Measurements from ENCODE around the gene FOXR1.
"Not testable (repeated sequence)": the region's sequence is repeated elsewhere in the genome, so short reads cannot be mapped to it uniquely, and the experiment has no call there.

The FOXR1 gene

GRCh38 chr11:118998388-118998717 is 26.8 kb downstream of the FOXR1 start:
- no peak for DNase-seq

DNA sequence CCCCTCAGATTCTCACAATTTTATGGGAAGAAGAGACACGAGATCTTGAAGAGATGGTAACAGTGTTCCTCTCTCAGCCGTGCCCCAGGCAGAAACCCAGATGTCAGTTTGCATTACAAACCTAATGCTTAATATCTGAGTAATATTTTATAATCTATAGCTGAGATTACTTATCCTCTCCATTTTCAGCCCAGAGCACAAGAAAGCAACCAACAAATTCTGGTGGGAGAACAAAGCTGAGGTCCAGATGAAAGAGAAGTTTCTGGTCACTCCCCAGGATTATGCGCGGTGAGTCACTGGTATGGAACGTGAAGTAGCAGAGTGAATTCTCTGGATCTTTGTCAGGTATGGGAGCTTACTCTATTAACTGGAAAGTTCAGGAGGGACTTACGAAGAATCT is 27.3 kb downstream of the FOXR1 start:
- no peak for DNase-seq

DNA sequence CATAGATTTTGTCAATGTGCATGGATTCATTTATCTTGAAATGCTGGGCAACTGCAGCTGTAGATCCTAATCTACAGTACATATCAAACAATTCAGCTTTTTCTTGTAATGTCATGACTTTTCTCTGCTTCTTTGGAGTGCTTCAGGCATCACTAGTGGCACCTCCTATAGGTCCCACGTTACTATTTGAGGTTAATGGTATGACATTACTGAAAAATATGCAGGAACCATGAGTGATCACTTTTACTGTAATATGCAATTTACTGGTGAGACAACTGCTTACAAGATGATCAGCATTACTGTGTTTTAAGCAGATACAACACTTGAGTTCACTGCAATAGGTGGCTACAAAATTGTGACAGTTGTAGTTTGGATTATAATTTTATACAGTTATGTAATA is 29.3 kb downstream of the FOXR1 start:
- DNase-seq, result no peak

- no peak for DNase-seq
These were observed 35.1 kb downstream of the FOXR1 start for GRCh38 chr11:119006656-119007055.

DNA sequence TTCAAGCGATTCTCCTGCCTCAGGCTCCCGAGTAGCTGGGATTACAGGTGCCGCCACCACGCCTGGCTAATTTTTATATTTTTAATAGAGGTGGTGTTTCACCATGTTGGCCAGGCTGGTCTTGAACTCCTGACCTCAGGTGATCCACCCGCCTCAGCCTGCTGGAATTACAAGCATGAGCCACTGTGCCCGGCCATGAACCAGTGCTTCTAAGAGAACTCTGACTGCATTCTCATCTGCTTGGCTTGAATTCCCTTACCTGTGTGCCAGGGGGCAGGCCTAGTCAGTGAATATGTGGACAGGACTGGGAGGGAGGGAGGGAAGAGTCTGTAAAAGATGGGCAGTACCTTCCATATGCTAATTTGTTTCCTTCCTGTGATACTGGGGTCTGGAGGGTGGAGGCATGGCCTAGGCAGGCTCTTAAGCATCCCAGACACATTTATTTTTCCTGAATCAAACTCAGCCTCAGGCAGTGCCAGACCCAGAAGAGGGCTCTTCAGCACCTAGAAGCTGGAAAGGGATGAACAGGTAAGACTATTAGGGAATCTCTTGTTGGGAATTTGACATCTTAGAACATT is 40.0 kb downstream of the FOXR1 start:
- no peak for DNase-seq

GRCh38 chr11:119012629-119013170 is 41.1 kb downstream of the FOXR1 start:
- no peak for DNase-seq

DNA sequence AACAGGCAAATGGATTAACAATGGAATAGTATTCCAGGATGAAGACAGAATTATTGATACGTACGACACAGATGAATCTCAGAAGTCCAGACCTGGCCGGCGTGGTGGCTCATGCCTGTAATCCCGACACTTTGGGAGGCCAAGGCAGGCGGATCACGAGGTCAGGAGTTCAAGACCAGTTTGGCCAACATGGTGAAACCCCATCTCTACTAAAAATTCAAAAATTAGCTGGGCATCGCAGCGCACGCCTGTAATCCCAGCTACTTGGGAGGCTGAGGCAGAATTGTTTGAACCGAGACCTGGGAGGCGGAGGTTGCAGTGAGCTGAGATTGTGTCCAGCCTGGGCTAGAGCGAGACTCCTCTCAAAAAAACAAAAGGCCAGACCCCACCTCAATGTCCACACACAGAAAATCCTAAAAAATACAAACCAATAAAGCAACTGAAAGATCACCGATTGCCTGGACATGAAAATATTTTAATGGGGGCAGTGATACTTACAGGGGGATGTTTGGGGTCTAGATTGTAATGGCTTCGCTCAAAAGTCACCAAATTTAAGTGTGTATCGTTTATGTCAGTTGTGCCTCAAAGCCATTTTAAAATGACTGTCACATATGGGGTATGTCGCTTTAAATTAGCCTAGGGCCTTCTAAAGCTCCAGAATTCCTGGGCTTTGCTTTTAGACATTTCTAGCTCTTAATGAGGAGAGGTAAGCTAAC is 42.8 kb downstream of the FOXR1 start:
- DNase-seq, result no peak

DNA sequence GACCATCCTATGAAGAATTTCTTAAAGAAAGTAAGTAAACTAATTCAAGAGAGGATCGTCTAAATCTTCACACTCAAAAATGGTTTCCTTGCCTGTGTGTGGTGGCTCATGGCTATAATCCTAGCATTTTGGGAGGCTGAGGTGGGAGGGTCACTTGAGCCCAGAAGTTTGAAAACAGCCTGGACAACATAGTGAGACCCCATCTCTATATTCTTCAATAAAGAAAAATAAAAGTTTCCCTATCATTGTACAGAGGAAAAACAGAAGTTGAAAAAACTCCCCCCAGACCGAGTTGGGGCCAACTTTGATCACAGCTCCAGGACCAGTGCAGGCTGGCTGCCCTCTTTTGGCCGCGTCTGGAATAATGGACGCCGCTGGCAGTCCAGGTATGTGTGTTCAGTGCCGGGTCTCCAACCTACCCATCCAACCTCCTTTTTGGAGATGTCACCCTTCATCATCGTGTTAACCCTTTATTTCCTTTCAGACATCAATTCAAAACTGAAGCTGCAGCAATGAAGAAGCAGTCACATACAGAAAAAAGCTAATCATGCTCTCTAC is 43.6 kb downstream of the FOXR1 start:
- DNase-seq, result no peak

- no peak for DNase-seq
These were observed 44.9 kb downstream of the FOXR1 start for GRCh38 chr11:119016216-119017009.

DNA sequence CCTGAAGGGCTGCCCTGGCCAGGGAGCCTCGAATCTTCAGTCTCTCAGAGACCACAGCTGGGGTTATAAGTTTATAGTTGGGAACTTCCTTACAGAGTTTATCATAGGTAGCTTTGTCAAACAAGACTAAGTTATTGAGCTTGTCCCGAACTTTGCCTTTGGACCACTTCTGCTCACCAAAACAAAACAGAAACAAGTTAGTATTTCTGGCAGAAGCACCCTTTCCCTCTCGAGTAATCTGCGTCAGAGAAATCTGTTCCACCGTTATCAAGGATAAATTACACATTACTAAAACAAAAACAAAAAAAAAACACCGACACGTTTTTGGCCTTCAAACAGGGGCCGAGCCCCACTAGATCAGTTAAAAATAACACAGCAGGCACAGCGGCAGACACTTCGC is 45.8 kb downstream of the FOXR1 start:
- DNase-seq, result not testable (repeated sequence)

DNA sequence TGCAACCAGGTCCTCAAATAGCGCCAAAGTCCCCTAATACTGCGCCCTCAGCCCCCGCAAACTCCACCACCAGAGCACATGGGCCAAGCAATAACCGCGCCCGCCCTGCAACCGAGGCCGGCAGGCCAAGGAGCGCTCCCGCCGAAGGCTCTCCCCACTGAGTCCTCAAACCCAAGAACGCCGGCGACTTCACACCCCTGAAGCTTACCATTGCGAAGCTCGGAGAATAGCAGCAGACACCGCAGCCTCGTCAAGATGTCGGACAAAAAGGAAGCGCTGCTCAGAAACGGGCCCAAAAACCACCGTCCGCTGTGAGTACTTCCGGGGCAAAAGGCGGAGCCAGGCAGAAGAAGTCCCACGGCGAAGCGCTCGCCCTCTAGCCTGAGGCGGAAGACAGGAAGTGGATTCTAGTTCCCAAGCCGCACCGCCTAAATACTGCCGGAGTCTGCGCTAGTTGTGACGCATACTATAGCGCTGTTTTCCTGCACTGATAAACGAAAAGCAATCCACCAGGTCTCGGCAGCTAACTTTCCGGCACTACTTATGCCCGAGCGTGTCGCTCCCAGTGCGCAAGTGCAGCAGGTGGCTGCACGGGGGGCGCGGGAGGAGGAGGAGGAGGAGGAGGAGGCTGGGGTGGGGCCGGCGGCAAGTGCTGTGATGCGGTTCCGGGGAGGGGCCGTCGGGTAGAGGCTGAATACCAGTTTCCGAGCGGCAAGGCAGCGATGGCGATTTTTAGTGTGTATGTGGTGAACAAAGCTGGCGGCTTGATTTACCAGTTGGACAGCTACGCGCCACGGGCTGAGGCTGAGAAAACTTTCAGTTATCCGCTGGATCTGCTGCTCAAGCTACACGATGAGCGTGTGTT is 46.7 kb downstream of the FOXR1 start, which contains the start of the genes RPS25 and TRAPPC4:
Gene RPS25 (minus strand): TSS at position 270 of the 865 bp plus-strand sequence. CDS start 59 bp downstream, at position 211.
Gene TRAPPC4 (plus strand): TSS at position 693 of the 865 bp plus-strand sequence. CDS start 30 bp downstream, at position 723.
- DNase-seq, result peak; percentile 87 to 94

- DNase-seq, result no peak
These were observed 48.4 kb downstream of the FOXR1 start for GRCh38 chr11:119019996-119020395.

- no peak for DNase-seq
These were observed 50.1 kb downstream of the FOXR1 start for GRCh38 chr11:119021631-119022030.

GRCh38 chr11:119023741-119024140 is 52.2 kb downstream of the FOXR1 start:
- no peak for DNase-seq

- DNase-seq, result no peak
These were observed 53.0 kb downstream of the FOXR1 start for GRCh38 chr11:119024430-119025098.

DNA sequence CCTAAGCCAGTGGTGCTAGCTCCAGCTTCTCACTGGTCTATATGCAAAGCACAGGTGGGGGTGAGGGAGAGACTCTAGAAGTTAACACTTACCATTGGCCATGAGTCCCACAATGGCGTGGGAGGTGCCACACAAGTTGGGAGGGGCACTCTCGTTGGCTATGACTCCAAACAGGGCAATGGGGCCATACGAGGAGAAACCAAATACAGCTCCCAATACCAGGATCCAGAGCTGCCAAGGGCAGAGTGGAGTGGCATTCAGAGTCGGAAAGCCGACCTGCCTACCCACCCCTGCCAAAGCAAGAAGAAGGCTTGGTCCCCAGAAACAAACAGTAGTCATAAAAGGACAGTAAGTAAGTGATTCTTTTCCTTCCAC is 53.5 kb downstream of the FOXR1 start:
- no peak for DNase-seq

DNA sequence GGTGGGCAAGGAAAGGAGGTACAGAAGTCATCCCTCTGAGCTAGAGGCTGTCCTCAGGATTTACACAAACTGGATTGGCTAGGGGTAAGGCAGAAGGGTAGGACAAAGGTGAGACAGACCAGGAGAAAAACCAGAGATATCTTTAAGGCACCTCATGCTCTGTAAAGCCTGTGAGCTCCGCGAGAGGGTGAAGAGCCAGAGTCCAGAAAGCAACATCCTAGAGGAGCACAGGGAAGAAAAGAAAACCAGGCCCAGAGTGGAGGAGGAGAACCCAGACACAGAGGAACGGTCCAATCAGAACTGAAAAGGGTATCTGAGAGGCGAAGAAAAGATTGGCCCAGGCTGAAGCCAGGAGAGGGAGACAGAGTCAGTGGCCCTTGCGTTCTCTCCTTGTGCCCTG is 54.0 kb downstream of the FOXR1 start:
- DNase-seq, result no peak

- no peak for DNase-seq
These were observed 54.6 kb downstream of the FOXR1 start for GRCh38 chr11:119025978-119026766.

DNA sequence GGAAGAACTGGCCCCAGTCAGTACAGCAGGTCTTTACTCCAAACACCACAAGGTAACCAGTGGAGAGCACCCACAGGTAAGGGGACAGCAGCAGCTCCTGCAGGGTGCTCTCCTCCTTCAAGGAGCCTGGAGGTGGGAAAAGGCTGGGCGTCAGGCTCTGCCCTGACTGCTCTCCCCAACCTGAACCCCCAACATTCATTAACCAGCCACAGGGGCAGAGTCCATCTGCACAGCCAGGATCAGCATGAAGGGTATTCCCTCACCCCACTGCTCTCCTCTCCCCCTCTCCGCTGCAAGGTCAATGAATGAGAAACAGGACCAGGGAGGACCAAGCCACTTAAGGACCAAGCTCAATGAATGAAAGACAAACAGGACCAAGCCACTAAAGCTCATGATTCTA is 55.4 kb downstream of the FOXR1 start:
- no peak for DNase-seq

DNA sequence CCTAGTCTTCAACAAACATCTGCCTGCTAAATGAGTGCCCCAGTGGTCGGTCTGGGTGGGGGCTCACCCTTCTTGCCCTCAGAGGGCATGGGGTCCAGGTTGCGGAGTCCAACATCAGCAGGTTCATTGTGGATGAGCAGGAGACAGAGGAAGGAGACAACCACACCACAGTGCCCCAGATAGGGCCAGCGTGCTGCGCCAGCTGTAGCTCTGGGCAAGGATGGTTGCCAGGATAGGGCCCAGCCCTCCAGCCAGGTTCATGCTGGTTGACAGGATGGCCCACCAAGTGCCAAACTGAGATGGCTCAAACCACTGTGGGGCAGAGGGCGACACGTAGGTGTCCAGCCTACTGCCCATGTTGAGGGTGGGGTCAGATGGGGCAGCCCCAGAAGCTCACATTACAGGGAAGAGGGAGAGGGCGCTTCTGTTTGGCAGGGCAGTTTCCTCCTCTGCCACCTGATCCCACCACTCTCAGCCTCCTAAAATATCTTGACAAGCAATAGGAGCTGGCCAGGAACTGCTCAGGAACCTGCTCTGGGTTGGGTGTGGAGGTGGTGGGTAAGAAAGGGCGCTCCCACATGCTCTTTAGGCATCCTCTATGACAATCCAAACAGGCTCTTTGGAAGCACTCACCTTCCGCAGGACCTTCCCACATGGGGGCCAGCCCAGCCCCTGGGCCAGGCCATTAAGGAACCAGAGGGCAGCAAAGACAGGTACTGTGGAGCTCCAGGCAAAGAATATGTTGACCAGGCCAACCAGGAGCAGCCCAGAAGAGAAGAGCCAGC is 56.2 kb downstream of the FOXR1 start:
- no peak for DNase-seq
